Activated CD8-positive, alpha-beta memory T cell treated with anti-CD3 and anti-CD28 coated beads for 48 hours (primary cell): ENCODE data around the gene NEBL.

Experiments
- DNase-seq, 3 experiments: peaks; one replicate each; pipeline ENCODE4 v3.0.0-alpha.2; 2020; ENCODE audit warnings: low read depth in 2 of 3, low spot score in 2 of 3

The NEBL gene

DNA sequence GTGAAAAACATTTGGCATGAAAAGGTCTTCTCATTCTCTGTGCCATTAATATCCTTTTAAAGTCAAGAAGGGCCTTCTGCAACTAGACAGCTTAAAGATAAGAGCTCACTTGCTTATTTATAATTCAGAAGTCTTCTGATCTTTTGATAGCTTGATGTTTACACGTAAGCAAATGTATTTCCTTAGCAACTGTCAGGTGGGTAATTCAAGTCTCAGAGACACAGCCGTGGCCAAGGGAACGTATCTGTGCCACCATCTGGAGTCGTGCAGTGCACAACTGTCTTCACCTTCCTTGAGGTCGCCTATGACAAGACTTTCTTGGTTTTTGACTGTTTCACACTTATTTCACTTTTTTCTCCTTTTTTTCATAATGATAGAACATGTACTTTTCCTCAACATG lies 4.0 kb upstream of the NEBL start:
- no peak for DNase-seq

GRCh38 chr10:20898866-20899535 lies 1.9 kb upstream of the NEBL start:
- DNase-seq = no peak

DNA sequence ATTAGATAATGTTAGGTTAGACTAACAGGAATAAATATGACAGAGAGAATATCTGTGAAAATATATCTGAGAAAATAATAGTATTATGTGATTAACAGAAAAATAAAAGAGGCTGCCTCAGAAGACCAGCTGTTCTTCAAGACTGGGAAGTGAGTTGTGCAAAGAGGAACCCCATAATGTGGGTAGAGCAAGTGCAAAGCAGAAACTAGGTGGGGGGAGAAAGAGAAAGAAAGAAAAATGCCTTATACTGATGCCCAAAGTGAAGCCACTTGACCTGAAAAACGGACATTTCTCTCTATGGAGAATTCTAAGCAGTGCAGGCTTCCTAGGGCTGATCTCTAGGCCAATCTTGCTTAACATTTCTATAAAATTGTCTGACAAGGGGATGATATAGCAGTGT lies 3.8 kb downstream of the NEBL start:
- no peak for DNase-seq

- no peak for DNase-seq
These were observed 4.3 kb downstream of the NEBL start for GRCh38 chr10:20892796-20893195.

DNA sequence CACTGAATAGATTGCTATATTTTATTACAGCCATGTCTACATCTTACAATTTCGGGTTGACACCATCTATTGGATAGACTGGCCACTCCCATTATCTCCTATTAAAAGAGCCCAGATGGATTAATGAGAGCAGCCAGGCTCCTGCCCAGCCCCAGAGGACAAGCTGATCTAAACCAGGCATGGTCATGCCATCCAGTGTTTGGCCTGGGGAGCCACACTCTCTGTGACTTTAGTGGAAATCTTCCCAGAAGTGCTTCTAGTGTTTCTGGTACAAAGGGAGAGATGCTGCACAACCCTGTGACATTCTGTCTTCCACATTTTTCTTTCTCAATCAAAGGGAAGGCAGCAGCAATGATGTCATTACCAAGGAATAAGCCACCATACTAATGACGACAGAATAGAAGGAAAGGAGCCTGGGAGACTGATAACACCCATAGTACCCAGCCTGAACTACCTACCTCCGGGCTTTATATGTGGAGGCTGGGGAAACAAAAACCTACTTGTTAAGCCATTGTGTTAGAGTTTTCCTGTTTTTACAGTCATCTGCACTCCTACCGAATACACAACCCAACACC lies 5.0 kb downstream of the NEBL start:
- no peak for DNase-seq

GRCh38 chr10:20891338-20891714 lies 5.8 kb downstream of the NEBL start:
- DNase-seq = no peak

DNA sequence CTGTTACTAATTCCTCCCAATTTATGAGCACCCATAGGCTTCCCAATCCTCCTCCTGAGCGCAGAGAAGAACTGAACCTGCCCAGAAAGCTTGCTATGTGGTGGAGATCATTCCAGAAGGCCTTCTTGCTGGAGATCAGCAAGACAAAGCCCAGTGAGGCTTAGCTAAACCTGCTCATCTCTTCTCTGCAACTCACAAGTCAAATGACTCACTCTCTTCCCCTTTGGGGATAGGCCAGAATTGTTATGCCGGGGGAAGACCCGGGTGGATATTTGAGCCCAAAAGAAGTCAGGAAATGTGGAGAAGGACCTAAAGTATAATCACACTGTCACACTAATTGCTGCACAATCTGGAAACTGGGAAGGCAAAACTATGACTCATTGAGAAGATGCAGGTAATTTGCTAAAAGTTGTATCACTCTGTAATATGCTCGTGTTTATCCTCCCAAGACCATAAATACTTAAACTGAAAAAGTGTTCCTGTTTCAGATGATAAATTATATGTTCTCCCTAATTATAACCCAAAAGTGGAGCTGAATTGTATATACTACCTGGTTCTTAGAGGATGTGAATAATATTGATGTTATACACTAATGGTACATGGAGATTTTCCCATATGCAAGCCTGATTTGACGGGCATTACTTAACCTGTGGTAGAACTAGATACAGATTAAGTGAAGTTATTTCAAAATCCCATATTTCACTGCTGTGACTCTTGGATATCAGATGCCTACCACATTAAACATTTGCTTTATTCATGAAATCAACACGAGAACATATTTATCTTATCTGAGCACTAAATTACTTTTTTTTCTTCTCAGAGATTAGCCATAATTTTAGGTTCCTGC lies 6.4 kb downstream of the NEBL start:
- no peak for DNase-seq

- DNase-seq = no peak
These were observed 7.1 kb downstream of the NEBL start for GRCh38 chr10:20890009-20890408.

DNA sequence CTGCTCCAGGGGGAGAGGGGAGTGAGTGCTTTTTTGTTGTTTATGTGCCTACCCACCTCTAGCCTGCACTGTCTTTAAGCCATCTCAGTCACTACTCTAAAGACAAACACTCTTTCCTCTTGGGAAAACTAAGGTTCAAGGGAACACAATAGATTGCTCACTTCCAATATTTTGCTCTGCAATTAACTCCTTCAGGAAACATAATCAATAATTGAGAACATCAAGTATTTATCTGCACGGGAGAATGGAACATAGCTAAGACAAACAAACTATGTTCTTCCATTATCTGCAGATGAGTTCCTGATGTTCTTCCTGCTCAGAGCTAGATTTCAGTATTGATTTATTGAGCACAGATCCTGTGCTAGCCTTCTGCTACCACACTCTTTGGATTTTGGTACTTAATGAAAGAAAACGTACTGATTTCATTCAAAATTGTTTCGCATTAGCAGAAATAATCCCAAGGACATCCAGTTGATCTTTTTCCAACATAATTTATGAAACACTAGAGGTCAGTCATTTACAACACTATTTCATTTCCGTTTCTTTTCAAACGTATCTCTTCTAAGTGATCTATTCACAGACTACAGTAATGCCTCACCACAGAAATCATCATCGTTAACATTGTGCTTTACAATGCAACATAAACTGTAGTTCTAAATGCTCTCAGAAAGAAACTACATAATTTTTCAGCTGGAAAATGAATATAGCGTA lies 8.3 kb downstream of the NEBL start:
- DNase-seq = no peak

DNA sequence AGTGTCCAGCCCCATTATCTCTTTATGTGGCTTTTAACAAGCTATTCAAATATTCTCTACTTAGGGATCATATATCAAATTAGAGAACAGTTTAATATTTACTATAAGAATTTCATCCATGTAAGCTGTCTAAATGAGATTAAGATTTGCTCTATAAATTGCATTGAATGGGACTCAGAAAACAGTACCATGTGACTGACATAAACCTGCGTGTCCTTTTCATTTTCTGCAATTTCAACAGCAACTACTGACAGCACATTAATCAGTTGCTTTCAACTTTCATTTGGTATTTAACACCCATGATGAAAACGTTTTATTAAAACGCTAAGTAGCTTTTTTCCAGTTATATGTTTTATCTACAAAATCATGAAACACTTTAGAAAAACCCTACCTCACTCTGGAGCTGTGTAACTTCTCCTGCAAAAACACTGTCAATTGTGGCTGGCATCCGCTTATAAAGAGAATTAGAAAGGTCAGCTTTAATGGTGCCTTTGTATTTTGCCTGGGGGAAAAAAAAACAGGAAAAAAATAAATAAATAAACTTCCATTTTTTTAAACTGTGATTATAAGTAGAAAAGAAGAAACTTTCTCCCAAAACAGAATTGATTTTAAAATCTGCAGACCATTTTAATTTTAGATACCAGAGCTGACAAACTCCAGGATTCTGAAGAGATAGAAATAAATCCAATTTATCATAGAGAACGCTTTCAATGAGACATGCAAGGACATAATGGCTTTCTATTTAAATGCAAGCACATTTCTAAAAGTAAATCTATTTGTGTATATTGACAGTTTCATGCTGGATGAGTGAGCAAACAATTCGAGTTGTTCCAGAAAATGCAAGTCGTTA lies 9.2 kb downstream of the NEBL start:
- no peak for DNase-seq

DNA sequence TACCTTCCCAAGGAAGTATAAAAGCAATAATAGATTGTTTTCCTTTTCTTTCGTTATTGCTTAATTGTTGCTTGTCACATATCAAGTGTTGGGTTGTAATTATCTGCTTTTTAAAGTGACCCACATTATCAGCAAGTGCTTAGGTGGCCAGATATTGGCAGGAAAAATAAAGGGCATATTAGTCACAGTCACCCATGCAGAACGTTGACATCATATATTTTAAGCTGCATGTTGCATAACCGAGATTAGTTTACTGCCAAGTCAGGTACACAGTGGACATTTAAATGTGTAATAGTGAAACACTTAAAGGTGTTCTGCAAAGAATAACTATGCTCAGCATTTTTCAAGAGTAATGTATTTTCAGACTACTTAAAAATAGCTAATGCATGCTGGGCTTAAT lies 11.4 kb downstream of the NEBL start:
- no peak for DNase-seq

GRCh38 chr10:20883552-20883951 lies 13.6 kb downstream of the NEBL start:
- DNase-seq = no peak

GRCh38 chr10:20882091-20882490 lies 15.0 kb downstream of the NEBL start:
- no peak for DNase-seq

DNA sequence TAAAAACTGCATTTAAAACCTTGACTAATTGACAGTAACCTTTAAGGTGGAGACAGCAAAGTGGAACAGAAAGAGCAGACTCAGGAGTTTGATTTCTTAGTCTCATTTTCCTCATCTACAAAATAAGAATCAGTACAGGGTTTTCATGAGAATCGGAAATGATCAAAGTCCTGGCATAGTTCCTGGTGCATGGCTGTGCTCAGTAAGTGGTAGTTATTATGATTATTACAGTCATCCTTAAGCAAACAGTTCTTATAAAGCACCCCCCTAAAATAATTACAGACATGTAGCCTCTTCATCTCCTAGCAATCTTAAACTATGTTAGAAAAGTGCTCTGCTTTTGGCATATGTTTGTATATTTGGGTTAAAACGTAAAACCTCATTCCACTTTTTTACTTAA lies 18.0 kb downstream of the NEBL start:
- DNase-seq = no peak

- no peak for DNase-seq
These were observed 18.8 kb downstream of the NEBL start for GRCh38 chr10:20877986-20878983.

GRCh38 chr10:20877554-20877953 lies 19.6 kb downstream of the NEBL start:
- DNase-seq = no peak

- DNase-seq = no peak
These were observed 22.9 kb downstream of the NEBL start for GRCh38 chr10:20874261-20874660.

- DNase-seq = no peak
These were observed 25.1 kb downstream of the NEBL start for GRCh38 chr10:20871970-20872369.

DNA sequence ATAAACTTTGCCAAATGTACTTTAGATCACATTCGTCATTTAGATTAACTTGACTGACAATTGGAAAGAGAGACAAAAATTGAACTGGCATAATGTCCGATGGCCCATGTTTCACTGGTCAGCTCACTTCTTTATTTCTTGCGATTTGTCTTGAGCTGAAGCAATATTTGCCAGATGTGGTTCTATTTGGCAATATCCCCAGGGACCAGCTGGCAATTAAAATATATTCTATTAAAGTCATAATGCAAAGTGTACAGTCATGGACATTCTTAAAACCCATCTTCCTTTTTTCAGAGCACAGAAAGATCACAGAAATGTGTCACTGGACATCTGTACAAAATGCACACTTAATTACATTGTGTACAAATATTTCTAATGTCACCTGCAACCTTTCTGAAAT lies 26.3 kb downstream of the NEBL start:
- DNase-seq = no peak

- no peak for DNase-seq
These were observed 34.1 kb downstream of the NEBL start for GRCh38 chr10:20863008-20863407.
